Thyroid gland (tissue), 4 donors: Measurements from ENCODE around the gene RFPL4A.

Experiments used
- POLR2A ChIP-seq, 2 donors: fragments of 450-650 bp; IDR thresholded peaks; one replicate each; pipeline ENCODE4 v1.6.1; 2017; ENCODE audit warnings: antibody characterized with exemption in 2 of 2, mild to moderate bottlenecking in 2 of 2, moderate library complexity in 1 of 2
- TF ChIP-seq, protein P1 (sequence below), 6 experiments: fragments of 200-600 bp in 3 of 6; fragments of 450-650 bp in 3 of 6; sonication (generic) in 3 of 6; IDR thresholded peaks; one replicate each; pipeline ENCODE4 v1.5.1; 2016 to 2019; ENCODE audit warnings: antibody characterized with exemption in 6 of 6, mild to moderate bottlenecking in 2 of 6, inconsistent platforms in 1 of 6, moderate library complexity in 1 of 6

DNA sequence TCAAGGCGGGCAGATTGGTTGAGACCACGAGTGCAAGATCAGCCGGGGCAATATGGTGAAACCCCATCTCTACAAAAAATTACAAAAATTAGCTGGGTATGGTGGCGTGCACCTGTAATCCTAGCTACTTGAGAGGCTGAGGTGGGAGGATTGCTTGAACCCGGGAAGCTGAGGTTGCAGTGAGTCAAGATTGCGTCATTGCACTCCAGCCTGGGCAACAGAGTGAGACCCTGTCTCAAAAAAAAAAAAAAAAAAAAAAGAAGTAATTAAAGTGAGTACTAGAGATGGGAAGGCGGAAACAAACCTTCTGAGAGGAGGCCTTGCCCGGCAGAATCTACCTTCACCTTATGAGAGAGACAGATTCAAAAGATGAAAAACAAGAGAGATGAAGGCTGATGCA lies 35.4 kb upstream of the RFPL4A start:
- no peak for TF ChIP-seq POLR2A (IDR thresholded peaks at IDR 0.05)
- TF ChIP-seq, protein P1, sequence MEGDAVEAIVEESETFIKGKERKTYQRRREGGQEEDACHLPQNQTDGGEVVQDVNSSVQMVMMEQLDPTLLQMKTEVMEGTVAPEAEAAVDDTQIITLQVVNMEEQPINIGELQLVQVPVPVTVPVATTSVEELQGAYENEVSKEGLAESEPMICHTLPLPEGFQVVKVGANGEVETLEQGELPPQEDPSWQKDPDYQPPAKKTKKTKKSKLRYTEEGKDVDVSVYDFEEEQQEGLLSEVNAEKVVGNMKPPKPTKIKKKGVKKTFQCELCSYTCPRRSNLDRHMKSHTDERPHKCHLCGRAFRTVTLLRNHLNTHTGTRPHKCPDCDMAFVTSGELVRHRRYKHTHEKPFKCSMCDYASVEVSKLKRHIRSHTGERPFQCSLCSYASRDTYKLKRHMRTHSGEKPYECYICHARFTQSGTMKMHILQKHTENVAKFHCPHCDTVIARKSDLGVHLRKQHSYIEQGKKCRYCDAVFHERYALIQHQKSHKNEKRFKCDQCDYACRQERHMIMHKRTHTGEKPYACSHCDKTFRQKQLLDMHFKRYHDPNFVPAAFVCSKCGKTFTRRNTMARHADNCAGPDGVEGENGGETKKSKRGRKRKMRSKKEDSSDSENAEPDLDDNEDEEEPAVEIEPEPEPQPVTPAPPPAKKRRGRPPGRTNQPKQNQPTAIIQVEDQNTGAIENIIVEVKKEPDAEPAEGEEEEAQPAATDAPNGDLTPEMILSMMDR (IDR thresholded peaks at IDR 0.05) = no peak
